Lower leg skin (tissue), 4 donors: Measurements from ENCODE around the gene PSMA5. TPM values are rescaled to one million over a fixed set of nuclear protein-coding genes. Genes with fewer than 3 reads are reported as not detected.

Experiments
- DNase-seq, 2 donors: peaks; one replicate each; pipeline ENCODE4 v3.0.0-alpha.2; 2019; ENCODE audit warnings: low spot score in 2 of 2
- H3K4me3 ChIP-seq: fragments of 200-600 bp; sonication (generic); 2 replicates; pipeline ENCODE4 v1.5.1; 2017; ENCODE audit warnings: mild to moderate bottlenecking, low read depth; ENCODE audit not compliant: poor library complexity, severe bottlenecking
- CTCF ChIP-seq, 3 donors: fragments of 450-650 bp; IDR thresholded peaks; one replicate each; pipeline ENCODE4 v1.5.1; 2016; ENCODE audit warnings: antibody characterized with exemption in 3 of 3, mild to moderate bottlenecking in 3 of 3, moderate library complexity in 2 of 3
- POLR2A ChIP-seq, 2 donors: fragments of 450-650 bp; IDR thresholded peaks; one replicate each; pipeline ENCODE4 v1.6.1; 2016 to 2017; ENCODE audit warnings: antibody characterized with exemption in 2 of 2, mild to moderate bottlenecking in 1 of 2, moderate library complexity in 1 of 2
- WGBS, 2 donors: methylation state at CpG; one replicate each; pipeline ENCODE4 v1.1.5; 2018; 5-methylcytosine and 5-hydroxymethylcytosine counted together
- intact Hi-C: fragments of 100-400 bp; cut with DNase I; formaldehyde crosslinking; loops from one replicate; pipeline ENCODE4 v1.15.0; 2023; ENCODE audit warnings: low total_unique reads
- total RNA-seq, 4 donors: library from RNA; depleted of rRNA; stranded (reverse); fragments of >200 nt; gene quantifications; one replicate each; pipeline ENCODE4 v1.1.0, GENCODE V29; 2016

Gene PSMA5
- total RNA-seq, 4 donors from 2014 or later, result 24.6 to 46.6 (median 30.2) TPM

GRCh38 chr1:109372281-109372680 lies 54.0 kb downstream of the PSMA5 start:
- 93 to 96% methylated on average over 6 of the region's 6 CpGs for WGBS, 2 donors
- no peak for TF ChIP-seq CTCF (IDR thresholded peaks at IDR 0.05)
- TF ChIP-seq POLR2A (IDR thresholded peaks at IDR 0.05), result no peak
- intact Hi-C loops, result no loop called here

GRCh38 chr1:109371341-109371739 lies 54.9 kb downstream of the PSMA5 start:
- no peak for TF ChIP-seq POLR2A (IDR thresholded peaks at IDR 0.05)
- no peak for TF ChIP-seq CTCF (IDR thresholded peaks at IDR 0.05)
- whole genome bisulfite sequencing, 2 donors, result 40 to 52% methylated on average over 4 of the region's 4 CpGs
- no peak overlapping the region for H3K4me3 ChIP-seq
- intact Hi-C loops, result no loop called here
- peak in 1 of 2 donors; percentile 53 for DNase-seq

More at GRCh38 chr1:109372281-109372680, 54.0 kb downstream of the PSMA5 start:
- no peak overlapping the region for H3K4me3 ChIP-seq
- DNase-seq, result no peak

- WGBS, 2 donors, result 54 to 66% methylated on average over 7 of the region's 7 CpGs
- intact Hi-C loops, result no loop called here
- DNase-seq, result no peak
- H3K4me3 ChIP-seq, result no peak overlapping the region
- no peak for TF ChIP-seq POLR2A (IDR thresholded peaks at IDR 0.05)
- no peak for TF ChIP-seq CTCF (IDR thresholded peaks at IDR 0.05)
Observed at GRCh38 chr1:109370712-109371340, 55.4 kb downstream of the PSMA5 start.

GRCh38 chr1:109369167-109369746 lies 57.0 kb downstream of the PSMA5 start:
- no peak overlapping the region for H3K4me3 ChIP-seq
- no peak for DNase-seq
- TF ChIP-seq CTCF (IDR thresholded peaks at IDR 0.05), result no peak
- TF ChIP-seq POLR2A (IDR thresholded peaks at IDR 0.05), result no peak
- 64 to 66% methylated on average over 6 of the region's 6 CpGs for whole genome bisulfite sequencing, 2 donors
- intact Hi-C loops, result no loop called here

- TF ChIP-seq CTCF (IDR thresholded peaks at IDR 0.05) (no peak), POLR2A (IDR thresholded peaks at IDR 0.05) (no peak)
- 77 to 88% methylated on average over 1 of the region's 1 CpG for WGBS, 2 donors
- intact Hi-C loops, result no loop called here
- no peak for DNase-seq
- H3K4me3 ChIP-seq, result no peak overlapping the region
Observed at GRCh38 chr1:109368464-109368863, 57.8 kb downstream of the PSMA5 start.
